ENCODE results near the gene CILP2.

The CILP2 gene

GRCh38 chr19:19510432-19510831 lies 27.6 kb upstream of the CILP2 start:
- Mint-ChIP-seq H3K4me3 (no peak overlapping the region), H3K9me3 (no peaks in the 10 kb centered on the region), H3K27ac (no peak overlapping the region), H3K4me1 (no peaks in the 10 kb centered on the region), H3K36me3 (ENCODE audit: low read depth) (peaks cover 24% of the 10 kb centered on the region), H3K27me3 (ENCODE audit: low read depth) (no peaks in the 10 kb centered on the region)
- no peak for TF ChIP-seq CTCF (IDR thresholded peaks at IDR 0.05; ENCODE audit: unreplicated experiment in 3 of 3)

- peaks cover 6% of the 10 kb centered on the region for H3K4me1 Mint-ChIP-seq
- TF ChIP-seq CTCF (IDR thresholded peaks at IDR 0.05; ENCODE audit: unreplicated experiment in 3 of 3), result no peak
- H3K27ac Mint-ChIP-seq, result no peak overlapping the region
- no peaks in the 10 kb centered on the region for H3K9me3 Mint-ChIP-seq
- H3K36me3 Mint-ChIP-seq (ENCODE audit: low read depth), result peaks cover 4% of the 10 kb centered on the region
- H3K27me3 Mint-ChIP-seq (ENCODE audit: low read depth), result no peaks in the 10 kb centered on the region
- peak overlapping the region; percentile 15 to 39 (median 19) for H3K4me3 Mint-ChIP-seq
Measured at GRCh38 chr19:19513682-19514081, 24.4 kb upstream of the CILP2 start.

GRCh38 chr19:19514215-19514657 lies 23.8 kb upstream of the CILP2 start:
- TF ChIP-seq CTCF (IDR thresholded peaks at IDR 0.05; ENCODE audit: unreplicated experiment in 3 of 3), result no peak
- H3K27ac Mint-ChIP-seq, result no peak overlapping the region
- no peaks in the 10 kb centered on the region for H3K27me3 Mint-ChIP-seq (ENCODE audit: low read depth)
- H3K4me1 Mint-ChIP-seq, result peaks cover 6% of the 10 kb centered on the region
- H3K9me3 Mint-ChIP-seq, result no peaks in the 10 kb centered on the region
- peak overlapping the region; percentile 30 to 66 (median 64) for H3K4me3 Mint-ChIP-seq
- H3K36me3 Mint-ChIP-seq (ENCODE audit: low read depth), result peaks cover 7% of the 10 kb centered on the region

- Mint-ChIP-seq H3K9me3 (no peaks in the 10 kb centered on the region), H3K27ac (peak within 1 kb of the TSS; percentile 89 to 97 (median 94)), H3K4me3 (peak within 1 kb of the TSS; percentile 95 to 99 (median 99)), H3K36me3 (ENCODE audit: low read depth) (peaks cover 15% of the 10 kb centered on the region), H3K27me3 (ENCODE audit: low read depth) (no peaks in the 10 kb centered on the region), H3K4me1 (peaks cover 6% of the 10 kb centered on the region)
- TF ChIP-seq CTCF (IDR thresholded peaks at IDR 0.05; ENCODE audit: unreplicated experiment in 3 of 3), result no peak
Measured at GRCh38 chr19:19514881-19515641, 23.0 kb upstream of the CILP2 start, which contains the start of gene TSSK6. Gene TSSK6 (minus strand): TSS chr19:19515548. CDS start chr19:19515427, 121 bp downstream.

GRCh38 chr19:19515642-19516519 lies 22.2 kb upstream of the CILP2 start, which contains the start of gene NDUFA13:
Gene NDUFA13 (plus strand): TSS chr19:19516225. CDS start chr19:19516239, 14 bp downstream.
- Mint-ChIP-seq H3K27ac (peak within 1 kb of the TSS; percentile 89 to 97 (median 94)), H3K36me3 (ENCODE audit: low read depth) (peaks cover 23% of the 10 kb centered on the region), H3K9me3 (no peaks in the 10 kb centered on the region), H3K4me3 (peak within 1 kb of the TSS; percentile 95 to 99 (median 99)), H3K27me3 (ENCODE audit: low read depth) (no peaks in the 10 kb centered on the region), H3K4me1 (peaks cover 6% of the 10 kb centered on the region)
- TF ChIP-seq CTCF (IDR thresholded peaks at IDR 0.05; ENCODE audit: unreplicated experiment in 3 of 3), result no peak
